GM23338 (cell line): ENCODE results near the gene RFX7. TPM values are rescaled to one million over a fixed set of nuclear protein-coding genes. Genes with fewer than 3 reads are reported as not detected.

Experiments used
- ATAC-seq: fragments of 200-7000 bp; cut with Tn5 transposase; 3 replicates; pipeline ENCODE4 v1.9.1; 2020
- DNase-seq: peaks from one replicate; pipeline ENCODE4 v3.0.0-alpha.2; 2015; ENCODE audit warnings: low spot score
- H2AFZ ChIP-seq: fragments of 200-600 bp; sonication (generic); 2 replicates; pipeline ENCODE4 v1.8.0; 2016; ENCODE audit warnings: antibody characterized with exemption, mild to moderate bottlenecking, moderate library complexity
- H3F3A ChIP-seq: fragments of 200-600 bp; sonication (generic); replicated peaks from 2 replicates; pipeline ENCODE4 v1.8.0; 2017; ENCODE audit warnings: antibody characterized with exemption, mixed run types, low read depth
- H3K27ac ChIP-seq: fragments of 200-600 bp; sonication (generic); 2 replicates; pipeline ENCODE4 v1.6.1; 2016; ENCODE audit warnings: low read depth
- H3K27me3 ChIP-seq: fragments of 200-600 bp; sonication (generic); 2 replicates; pipeline ENCODE4 v1.8.0; 2016; ENCODE audit warnings: mild to moderate bottlenecking, mixed run types, moderate library complexity; ENCODE audit not compliant: insufficient read depth
- H3K36me3 ChIP-seq: fragments of 200-600 bp; sonication (generic); 2 replicates; pipeline ENCODE4 v1.8.0; 2016; ENCODE audit warnings: mild to moderate bottlenecking; ENCODE audit not compliant: insufficient read depth
- H3K4me1 ChIP-seq: fragments of 200-600 bp; sonication (generic); 2 replicates; pipeline ENCODE4 v1.8.0; 2016; ENCODE audit warnings: mild to moderate bottlenecking, moderate library complexity; ENCODE audit not compliant: insufficient read depth
- H3K4me2 ChIP-seq: fragments of 200-600 bp; sonication (generic); 2 replicates; pipeline ENCODE4 v1.7.1; 2017; ENCODE audit warnings: mixed run types
- H3K4me3 ChIP-seq: fragments of 200-600 bp; sonication (generic); 2 replicates; pipeline ENCODE4 v1.6.1; 2016; ENCODE audit warnings: mixed run types
- H3K79me2 ChIP-seq: fragments of 200-600 bp; sonication (generic); replicated peaks from 2 replicates; pipeline ENCODE4 v1.8.0; 2017; ENCODE audit warnings: mild to moderate bottlenecking; ENCODE audit not compliant: insufficient read depth
- H3K9me2 ChIP-seq: fragments of 200-600 bp; sonication (generic); 2 replicates; pipeline ENCODE4 v1.8.0; 2017; ENCODE audit not compliant: insufficient read depth
- H4K20me1 ChIP-seq: fragments of 200-600 bp; sonication (generic); replicated peaks from 2 replicates; pipeline ENCODE4 v1.8.0; 2017; ENCODE audit warnings: mild to moderate bottlenecking; ENCODE audit not compliant: insufficient read depth
- H3K27ac Mint-ChIP-seq: 2 replicates; pipeline ENCODE4 v1.8.0; 2020; ENCODE audit warnings: inconsistent platforms, mild to moderate bottlenecking, moderate library complexity, mixed read lengths
- H3K27me3 Mint-ChIP-seq: 3 replicates; pipeline ENCODE4 v1.8.0; 2022; ENCODE audit warnings: low read depth, mild to moderate bottlenecking, moderate library complexity, mixed read lengths, inconsistent platforms; ENCODE audit not compliant: insufficient read depth, poor library complexity
- H3K36me3 Mint-ChIP-seq: 3 replicates; pipeline ENCODE4 v1.8.0; 2021; ENCODE audit warnings: low read depth, mild to moderate bottlenecking, inconsistent platforms, moderate library complexity, mixed read lengths
- H3K4me1 Mint-ChIP-seq: 3 replicates; pipeline ENCODE4 v1.8.0; 2020; ENCODE audit warnings: mild to moderate bottlenecking, inconsistent platforms, mixed read lengths
- H3K4me3 Mint-ChIP-seq: 3 replicates; pipeline ENCODE4 v1.8.0; 2021; ENCODE audit warnings: moderate library complexity, mild to moderate bottlenecking, inconsistent platforms, mixed read lengths
- H3K9me3 Mint-ChIP-seq: 3 replicates; pipeline ENCODE4 v1.8.0; 2020; ENCODE audit warnings: moderate library complexity, mild to moderate bottlenecking, inconsistent platforms, mixed read lengths
- CREB1 ChIP-seq: fragments of 250-450 bp; sonication (Bioruptor Pico); IDR thresholded peaks from 2 replicates; pipeline ENCODE4 v1.5.0; 2020; ENCODE audit warnings: low read depth, mild to moderate bottlenecking, moderate library complexity
- EZH2 ChIP-seq: fragments of 200-600 bp; sonication (generic); IDR thresholded peaks from one replicate; pipeline ENCODE4 v1.8.0; 2017; ENCODE audit warnings: antibody characterized with exemption, mild to moderate bottlenecking, low read depth; ENCODE audit not compliant: unreplicated experiment
- EZH2phosphoT487 ChIP-seq: fragments of 200-600 bp; sonication (generic); IDR thresholded peaks from one replicate; pipeline ENCODE4 v1.8.1; 2018; ENCODE audit warnings: antibody characterized with exemption; ENCODE audit not compliant: unreplicated experiment
- JUNB ChIP-seq: IDR thresholded peaks from one replicate; pipeline ENCODE4 v1.6.1; 2016; ENCODE audit warnings: antibody characterized with exemption; ENCODE audit not compliant: unreplicated experiment
- NANOG ChIP-seq: IDR thresholded peaks from 2 replicates; pipeline ENCODE4 v1.6.1; 2016; ENCODE audit warnings: antibody characterized with exemption, borderline replicate concordance
- POLR2AphosphoS5 ChIP-seq: IDR thresholded peaks from 2 replicates; pipeline ENCODE4 v1.6.1; 2016; ENCODE audit warnings: antibody characterized with exemption, low read depth
- STAT1 ChIP-seq: IDR thresholded peaks from one replicate; pipeline ENCODE4 v1.6.1; 2016; ENCODE audit warnings: antibody characterized with exemption; ENCODE audit not compliant: unreplicated experiment
- ZNF114 ChIP-seq: fragments of 250-450 bp; sonication (Bioruptor Pico); IDR thresholded peaks from 2 replicates; pipeline ENCODE4 v1.5.0; 2020; ENCODE audit warnings: mild to moderate bottlenecking, moderate library complexity
- ZNF331 ChIP-seq: fragments of 250-450 bp; sonication (Bioruptor Pico); IDR thresholded peaks from 2 replicates; pipeline ENCODE4 v1.5.0; 2020; ENCODE audit warnings: low read depth, mild to moderate bottlenecking, moderate library complexity
- polyA plus RNA-seq: library from polyadenylated mRNA; unstranded; fragments of >200 nt; fragmentation: Nextera tagmentation; extraction: Ambion mirVana; gene quantifications from 2 replicates; pipeline ENCODE4 v1.2.1, GENCODE V29; 2016
- total RNA-seq: library from RNA; depleted of rRNA; stranded (reverse); fragments of >200 nt; shearing (Covaris generic); gene quantifications from 2 replicates; pipeline ENCODE4 v1.2.3, GENCODE V29; 2014
- TF ChIP-seq, protein P1 (sequence below): IDR thresholded peaks from one replicate; pipeline ENCODE4 v1.6.1; 2018; ENCODE audit warnings: antibody characterized with exemption; ENCODE audit not compliant: unreplicated experiment
- TF ChIP-seq, protein P2 (sequence below), 2 experiments: fragments of 200-600 bp in 1 of 2; sonication (generic) in 1 of 2; conservative IDR thresholded peaks; 2 replicates each; pipeline versions ENCODE4 v1.5.1 to v1.6.1; 2016 to 2017; ENCODE audit warnings: antibody characterized with exemption in 2 of 2, low read depth in 2 of 2, mild to moderate bottlenecking in 2 of 2, moderate library complexity in 1 of 2
- TF ChIP-seq, protein P3 (sequence below): fragments of 250-450 bp; sonication (Bioruptor Pico); IDR thresholded peaks from 2 replicates; pipeline ENCODE4 v1.5.0; 2020; ENCODE audit warnings: mild to moderate bottlenecking, moderate library complexity

Gene RFX7
- total and polyA plus RNA-seq, 2 experiments from 2014 or later: 17.6 to 33.6 TPM

DNA sequence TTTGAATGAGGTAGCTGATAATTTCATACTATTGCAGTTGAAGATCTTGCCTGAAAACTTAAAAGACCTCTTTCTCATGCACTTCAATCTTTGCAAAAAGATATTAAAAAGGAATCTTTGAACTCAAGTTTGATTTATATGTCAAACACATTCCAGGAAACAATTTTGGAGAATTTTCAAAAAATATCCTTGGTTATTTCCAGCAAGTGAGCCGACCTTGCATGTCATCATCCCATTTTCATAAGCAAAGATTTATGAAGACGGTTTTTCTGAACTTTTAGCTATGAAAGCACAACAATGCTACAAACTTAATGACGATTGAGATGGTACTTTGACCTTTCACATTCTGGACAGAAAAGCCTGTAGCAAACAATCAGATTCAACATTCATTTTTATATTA is 95.6 kb downstream of the RFX7 start:
- H3K4me3 ChIP-seq: no peak overlapping the region
- peaks cover 18% of the 10 kb centered on the region; the same call in 1 of the 2 replicates for H3K4me1 ChIP-seq
- H3K27ac ChIP-seq: no peak overlapping the region
- Mint-ChIP-seq H3K36me3 (peaks cover 30% of the 10 kb centered on the region), H3K9me3 (peaks cover 5% of the 10 kb centered on the region), H3K4me3 (no peak overlapping the region), H3K27ac (no peak overlapping the region), H3K27me3 (no peaks in the 10 kb centered on the region), H3K4me1 (peaks cover 32% of the 10 kb centered on the region)
- H3K79me2 ChIP-seq: peaks cover 92% of the 10 kb centered on the region
- ATAC-seq: no peak
- H3K4me2 ChIP-seq: no peak overlapping the region
- H3F3A ChIP-seq: no peaks in the 10 kb centered on the region
- TF ChIP-seq EZH2phosphoT487 (no peak), POLR2AphosphoS5 (no peak), EZH2 (no peak), ZNF114 (CRISPR knock-in tag) (no peak), NANOG (no peak), ZNF331 (CRISPR knock-in tag) (no peak), STAT1 (no peak)
- TF ChIP-seq, protein P1, sequence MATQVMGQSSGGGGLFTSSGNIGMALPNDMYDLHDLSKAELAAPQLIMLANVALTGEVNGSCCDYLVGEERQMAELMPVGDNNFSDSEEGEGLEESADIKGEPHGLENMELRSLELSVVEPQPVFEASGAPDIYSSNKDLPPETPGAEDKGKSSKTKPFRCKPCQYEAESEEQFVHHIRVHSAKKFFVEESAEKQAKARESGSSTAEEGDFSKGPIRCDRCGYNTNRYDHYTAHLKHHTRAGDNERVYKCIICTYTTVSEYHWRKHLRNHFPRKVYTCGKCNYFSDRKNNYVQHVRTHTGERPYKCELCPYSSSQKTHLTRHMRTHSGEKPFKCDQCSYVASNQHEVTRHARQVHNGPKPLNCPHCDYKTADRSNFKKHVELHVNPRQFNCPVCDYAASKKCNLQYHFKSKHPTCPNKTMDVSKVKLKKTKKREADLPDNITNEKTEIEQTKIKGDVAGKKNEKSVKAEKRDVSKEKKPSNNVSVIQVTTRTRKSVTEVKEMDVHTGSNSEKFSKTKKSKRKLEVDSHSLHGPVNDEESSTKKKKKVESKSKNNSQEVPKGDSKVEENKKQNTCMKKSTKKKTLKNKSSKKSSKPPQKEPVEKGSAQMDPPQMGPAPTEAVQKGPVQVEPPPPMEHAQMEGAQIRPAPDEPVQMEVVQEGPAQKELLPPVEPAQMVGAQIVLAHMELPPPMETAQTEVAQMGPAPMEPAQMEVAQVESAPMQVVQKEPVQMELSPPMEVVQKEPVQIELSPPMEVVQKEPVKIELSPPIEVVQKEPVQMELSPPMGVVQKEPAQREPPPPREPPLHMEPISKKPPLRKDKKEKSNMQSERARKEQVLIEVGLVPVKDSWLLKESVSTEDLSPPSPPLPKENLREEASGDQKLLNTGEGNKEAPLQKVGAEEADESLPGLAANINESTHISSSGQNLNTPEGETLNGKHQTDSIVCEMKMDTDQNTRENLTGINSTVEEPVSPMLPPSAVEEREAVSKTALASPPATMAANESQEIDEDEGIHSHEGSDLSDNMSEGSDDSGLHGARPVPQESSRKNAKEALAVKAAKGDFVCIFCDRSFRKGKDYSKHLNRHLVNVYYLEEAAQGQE: no peak
- TF ChIP-seq, protein P2, sequence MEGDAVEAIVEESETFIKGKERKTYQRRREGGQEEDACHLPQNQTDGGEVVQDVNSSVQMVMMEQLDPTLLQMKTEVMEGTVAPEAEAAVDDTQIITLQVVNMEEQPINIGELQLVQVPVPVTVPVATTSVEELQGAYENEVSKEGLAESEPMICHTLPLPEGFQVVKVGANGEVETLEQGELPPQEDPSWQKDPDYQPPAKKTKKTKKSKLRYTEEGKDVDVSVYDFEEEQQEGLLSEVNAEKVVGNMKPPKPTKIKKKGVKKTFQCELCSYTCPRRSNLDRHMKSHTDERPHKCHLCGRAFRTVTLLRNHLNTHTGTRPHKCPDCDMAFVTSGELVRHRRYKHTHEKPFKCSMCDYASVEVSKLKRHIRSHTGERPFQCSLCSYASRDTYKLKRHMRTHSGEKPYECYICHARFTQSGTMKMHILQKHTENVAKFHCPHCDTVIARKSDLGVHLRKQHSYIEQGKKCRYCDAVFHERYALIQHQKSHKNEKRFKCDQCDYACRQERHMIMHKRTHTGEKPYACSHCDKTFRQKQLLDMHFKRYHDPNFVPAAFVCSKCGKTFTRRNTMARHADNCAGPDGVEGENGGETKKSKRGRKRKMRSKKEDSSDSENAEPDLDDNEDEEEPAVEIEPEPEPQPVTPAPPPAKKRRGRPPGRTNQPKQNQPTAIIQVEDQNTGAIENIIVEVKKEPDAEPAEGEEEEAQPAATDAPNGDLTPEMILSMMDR (conservative IDR thresholded peaks at IDR 0.05; ENCODE audit: low read depth in 2 of 2): no peak
- H4K20me1 ChIP-seq: peaks cover 44% of the 10 kb centered on the region
- DNase-seq: no peak
- no peak overlapping the region for H2AFZ ChIP-seq
- H3K27me3 ChIP-seq: no peaks in the 10 kb centered on the region
- H3K9me2 ChIP-seq: no peaks in the 10 kb centered on the region
- no peaks in the 10 kb centered on the region for H3K36me3 ChIP-seq

- no peaks in the 10 kb centered on the region for H3K36me3 ChIP-seq
- H3K27me3 Mint-ChIP-seq: no peaks in the 10 kb centered on the region
- H3K36me3 Mint-ChIP-seq: peaks cover 36% of the 10 kb centered on the region
- H2AFZ ChIP-seq: no peak overlapping the region
- no peak overlapping the region for H3K27ac Mint-ChIP-seq
- peaks cover 23% of the 10 kb centered on the region for H3K4me1 Mint-ChIP-seq
- ATAC-seq: no peak
- H3K4me1 ChIP-seq: peaks cover 13% of the 10 kb centered on the region; the same call in 1 of the 2 replicates
- peaks cover 5% of the 10 kb centered on the region for H3K9me3 Mint-ChIP-seq
- no peaks in the 10 kb centered on the region for H3K27me3 ChIP-seq
- peaks cover 79% of the 10 kb centered on the region for H3K79me2 ChIP-seq
- H3K4me3 Mint-ChIP-seq: no peak overlapping the region
- no peaks in the 10 kb centered on the region for H3F3A ChIP-seq
- H3K4me2 ChIP-seq: no peak overlapping the region
- peaks cover 31% of the 10 kb centered on the region for H4K20me1 ChIP-seq
- H3K9me2 ChIP-seq: no peaks in the 10 kb centered on the region
- no peak for DNase-seq
- no peak overlapping the region for H3K4me3 ChIP-seq
- H3K27ac ChIP-seq: no peak overlapping the region
- TF ChIP-seq ZNF114 (CRISPR knock-in tag) (no peak), JUNB (no peak), CREB1 (CRISPR knock-in tag) (no peak), EZH2phosphoT487 (no peak), NANOG (no peak), ZNF331 (CRISPR knock-in tag) (no peak)
- TF ChIP-seq, protein P3, sequence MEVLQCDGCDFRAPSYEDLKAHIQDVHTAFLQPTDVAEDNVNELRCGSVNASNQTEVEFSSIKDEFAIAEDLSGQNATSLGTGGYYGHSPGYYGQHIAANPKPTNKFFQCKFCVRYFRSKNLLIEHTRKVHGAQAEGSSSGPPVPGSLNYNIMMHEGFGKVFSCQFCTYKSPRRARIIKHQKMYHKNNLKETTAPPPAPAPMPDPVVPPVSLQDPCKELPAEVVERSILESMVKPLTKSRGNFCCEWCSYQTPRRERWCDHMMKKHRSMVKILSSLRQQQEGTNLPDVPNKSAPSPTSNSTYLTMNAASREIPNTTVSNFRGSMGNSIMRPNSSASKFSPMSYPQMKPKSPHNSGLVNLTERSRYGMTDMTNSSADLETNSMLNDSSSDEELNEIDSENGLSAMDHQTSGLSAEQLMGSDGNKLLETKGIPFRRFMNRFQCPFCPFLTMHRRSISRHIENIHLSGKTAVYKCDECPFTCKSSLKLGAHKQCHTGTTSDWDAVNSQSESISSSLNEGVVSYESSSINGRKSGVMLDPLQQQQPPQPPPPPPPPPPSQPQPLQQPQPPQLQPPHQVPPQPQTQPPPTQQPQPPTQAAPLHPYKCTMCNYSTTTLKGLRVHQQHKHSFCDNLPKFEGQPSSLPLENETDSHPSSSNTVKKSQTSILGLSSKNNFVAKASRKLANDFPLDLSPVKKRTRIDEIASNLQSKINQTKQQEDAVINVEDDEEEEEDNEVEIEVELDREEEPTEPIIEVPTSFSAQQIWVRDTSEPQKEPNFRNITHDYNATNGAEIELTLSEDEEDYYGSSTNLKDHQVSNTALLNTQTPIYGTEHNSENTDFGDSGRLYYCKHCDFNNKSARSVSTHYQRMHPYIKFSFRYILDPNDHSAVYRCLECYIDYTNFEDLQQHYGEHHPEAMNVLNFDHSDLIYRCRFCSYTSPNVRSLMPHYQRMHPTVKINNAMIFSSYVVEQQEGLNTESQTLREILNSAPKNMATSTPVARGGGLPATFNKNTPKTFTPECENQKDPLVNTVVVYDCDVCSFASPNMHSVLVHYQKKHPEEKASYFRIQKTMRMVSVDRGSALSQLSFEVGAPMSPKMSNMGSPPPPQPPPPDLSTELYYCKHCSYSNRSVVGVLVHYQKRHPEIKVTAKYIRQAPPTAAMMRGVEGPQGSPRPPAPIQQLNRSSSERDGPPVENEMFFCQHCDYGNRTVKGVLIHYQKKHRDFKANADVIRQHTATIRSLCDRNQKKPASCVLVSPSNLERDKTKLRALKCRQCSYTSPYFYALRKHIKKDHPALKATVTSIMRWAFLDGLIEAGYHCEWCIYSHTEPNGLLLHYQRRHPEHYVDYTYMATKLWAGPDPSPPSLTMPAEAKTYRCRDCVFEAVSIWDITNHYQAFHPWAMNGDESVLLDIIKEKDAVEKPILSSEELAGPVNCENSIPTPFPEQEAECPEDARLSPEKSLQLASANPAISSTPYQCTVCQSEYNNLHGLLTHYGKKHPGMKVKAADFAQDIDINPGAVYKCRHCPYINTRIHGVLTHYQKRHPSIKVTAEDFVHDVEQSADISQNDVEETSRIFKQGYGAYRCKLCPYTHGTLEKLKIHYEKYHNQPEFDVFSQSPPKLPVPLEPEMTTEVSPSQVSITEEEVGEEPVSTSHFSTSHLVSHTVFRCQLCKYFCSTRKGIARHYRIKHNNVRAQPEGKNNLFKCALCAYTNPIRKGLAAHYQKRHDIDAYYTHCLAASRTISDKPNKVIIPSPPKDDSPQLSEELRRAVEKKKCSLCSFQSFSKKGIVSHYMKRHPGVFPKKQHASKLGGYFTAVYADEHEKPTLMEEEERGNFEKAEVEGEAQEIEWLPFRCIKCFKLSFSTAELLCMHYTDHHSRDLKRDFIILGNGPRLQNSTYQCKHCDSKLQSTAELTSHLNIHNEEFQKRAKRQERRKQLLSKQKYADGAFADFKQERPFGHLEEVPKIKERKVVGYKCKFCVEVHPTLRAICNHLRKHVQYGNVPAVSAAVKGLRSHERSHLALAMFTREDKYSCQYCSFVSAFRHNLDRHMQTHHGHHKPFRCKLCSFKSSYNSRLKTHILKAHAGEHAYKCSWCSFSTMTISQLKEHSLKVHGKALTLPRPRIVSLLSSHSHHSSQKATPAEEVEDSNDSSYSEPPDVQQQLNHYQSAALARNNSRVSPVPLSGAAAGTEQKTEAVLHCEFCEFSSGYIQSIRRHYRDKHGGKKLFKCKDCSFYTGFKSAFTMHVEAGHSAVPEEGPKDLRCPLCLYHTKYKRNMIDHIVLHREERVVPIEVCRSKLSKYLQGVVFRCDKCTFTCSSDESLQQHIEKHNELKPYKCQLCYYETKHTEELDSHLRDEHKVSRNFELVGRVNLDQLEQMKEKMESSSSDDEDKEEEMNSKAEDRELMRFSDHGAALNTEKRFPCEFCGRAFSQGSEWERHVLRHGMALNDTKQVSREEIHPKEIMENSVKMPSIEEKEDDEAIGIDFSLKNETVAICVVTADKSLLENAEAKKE: no peak
Observed at GRCh38 chr15:56146756-56147155, 96.9 kb downstream of the RFX7 start.
